GM21423 (cell line): Measurements from ENCODE around the gene SNAPC5.

Experiments used
- ATAC-seq: cut with Tn5 transposase; IDR thresholded peaks from one replicate; pipeline ENCODE4 v1.9.1; 2021; ENCODE audit warnings: mild to moderate bottlenecking, moderate library complexity; ENCODE audit not compliant: unreplicated experiment

Gene SNAPC5

DNA sequence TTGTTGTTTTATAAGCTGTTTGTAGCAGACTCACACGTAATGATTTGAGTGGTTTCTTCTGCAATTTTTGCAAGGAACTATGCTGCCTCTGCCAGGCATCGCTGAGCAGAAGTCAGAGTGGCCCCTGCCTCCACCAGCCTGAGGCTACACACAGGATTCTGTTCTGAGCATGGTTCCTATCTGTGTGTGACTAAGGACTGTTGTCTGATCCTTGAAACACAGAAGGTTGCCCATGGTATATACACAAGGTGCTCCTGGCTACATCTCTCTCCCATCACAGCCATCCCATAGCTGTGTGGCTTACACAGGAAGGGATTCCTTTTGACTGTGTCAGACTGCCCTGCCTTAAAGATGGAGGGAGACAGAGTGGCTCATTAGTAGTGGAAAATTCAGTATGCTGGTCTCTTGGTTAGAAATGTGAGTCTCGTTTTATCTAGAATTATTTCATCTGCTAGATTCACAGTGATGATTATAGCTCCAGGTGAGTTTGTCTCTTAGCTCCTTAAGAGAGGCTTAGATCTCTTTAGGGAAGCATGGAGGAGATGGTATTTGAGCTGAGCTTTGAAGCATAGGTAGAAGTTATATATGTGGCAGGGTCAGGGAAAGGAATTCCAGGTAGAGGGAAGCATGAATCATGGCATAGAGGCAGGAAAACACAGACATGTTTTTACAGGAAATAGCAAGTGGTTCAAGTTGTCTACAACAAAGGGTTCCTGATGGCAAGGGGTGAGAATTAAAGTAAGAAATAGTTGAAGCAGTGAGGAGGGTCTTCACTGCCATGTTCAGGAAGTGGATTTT lies 37.5 kb downstream of the SNAPC5 start:
- no peak for ATAC-seq

DNA sequence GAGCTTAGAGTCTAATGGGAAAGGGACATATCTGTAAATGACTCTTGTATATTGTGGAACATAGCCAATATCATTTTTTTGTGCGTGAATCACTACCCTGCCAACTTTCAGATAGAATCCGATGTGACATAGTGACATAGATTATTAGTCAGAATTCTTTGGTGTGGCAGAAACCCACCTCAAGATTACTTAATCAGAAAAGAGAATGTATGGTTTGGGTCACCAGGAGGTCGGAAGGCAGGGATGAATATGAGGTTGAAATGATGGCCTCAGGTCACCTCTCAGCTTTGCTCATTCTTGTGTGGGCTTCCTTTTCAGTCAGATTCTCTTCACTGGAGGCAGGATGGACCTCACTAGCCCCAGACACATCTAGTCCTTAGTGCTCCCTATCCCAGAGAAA lies 41.4 kb downstream of the SNAPC5 start:
- no peak for ATAC-seq

DNA sequence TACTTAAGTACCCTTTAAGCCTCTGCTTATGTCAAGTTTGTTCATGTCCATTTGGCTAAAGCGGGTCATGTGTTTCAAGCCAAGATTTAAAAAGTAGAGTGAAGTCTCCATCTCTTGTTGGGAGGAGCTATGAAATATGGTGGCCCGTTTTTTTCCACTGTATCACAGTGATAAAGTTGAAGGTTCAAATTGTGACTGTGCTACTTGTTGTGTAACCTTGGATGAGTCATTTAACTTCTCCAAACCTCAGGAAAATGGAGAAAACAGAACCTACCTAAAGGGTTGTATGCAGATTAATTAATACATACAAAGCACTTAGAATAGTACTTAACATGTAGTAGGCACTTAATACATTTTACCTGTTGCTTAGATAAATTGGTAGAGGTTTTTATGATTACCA lies 43.4 kb downstream of the SNAPC5 start:
- ATAC-seq: no peak

DNA sequence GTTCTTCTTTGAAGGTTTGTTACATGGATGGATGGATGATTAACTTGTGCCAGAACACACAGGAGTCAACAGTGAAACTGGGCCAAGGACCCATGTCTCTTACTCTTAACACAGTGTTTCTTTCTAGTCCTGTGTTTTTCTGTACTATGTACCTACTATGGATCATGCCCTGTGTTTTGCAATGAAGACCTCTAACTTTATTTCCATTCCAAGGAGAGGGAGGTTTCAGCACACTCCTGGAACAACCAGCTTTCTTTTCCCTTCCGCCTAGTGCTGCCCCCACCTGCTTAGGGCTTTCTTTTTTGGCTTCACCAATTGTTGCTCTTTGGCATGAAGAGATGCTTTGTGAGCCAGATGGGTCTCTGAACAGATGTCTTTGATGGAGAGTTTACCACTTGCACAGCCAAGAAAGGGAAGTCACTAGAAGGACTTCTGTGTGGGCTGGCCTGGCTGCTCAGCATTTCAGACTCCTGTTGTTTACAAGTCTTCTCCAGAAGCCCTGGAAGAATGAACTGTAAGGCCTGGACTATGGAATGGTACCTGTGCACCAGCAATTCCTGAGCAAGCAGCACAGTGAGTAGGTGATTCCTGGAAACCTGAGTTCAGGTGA lies 44.5 kb downstream of the SNAPC5 start:
- ATAC-seq: no peak

- ATAC-seq: no peak
Measured at GRCh38 chr15:66452420-66452819, 45.1 kb downstream of the SNAPC5 start.
